HepG2 (cell line): Measurements from ENCODE around the gene NHLRC3. TPM values are rescaled to one million over a fixed set of nuclear protein-coding genes. Genes with fewer than 3 reads are reported as not detected.

Experiments
- ATAC-seq: fragments of 200-7000 bp; cut with Tn5 transposase; 3 replicates; pipeline ENCODE4 v1.9.1; 2020; ENCODE audit warnings: mild to moderate bottlenecking, moderate library complexity
- BruUV-seq: library from RNA; stranded (reverse); fragments of 400-500 nt; replicated peaks from 2 replicates; lab custom pipeline; 2021; lab: Mats Ljungman, UMichigan
- CTCF ChIA-PET: fragments of 300-600 bp; formaldehyde crosslinking; extraction: SDS; loops from one replicate; lab custom pipeline; 2021; ENCODE audit warnings: low total read pairs, inconsistent platforms, low intra/inter-chr PET ratio; lab: Yijun Ruan, JAX
- POLR2A ChIA-PET: fragments of 350-600 bp; sonication (Branson Sonifier 250); formaldehyde crosslinking; loops from one replicate; lab custom pipeline; 2020; ENCODE audit warnings: antibody characterized with exemption, inconsistent platforms; lab: Yijun Ruan, JAX
- DNase-seq: peaks from one replicate; pipeline ENCODE4 v3.0.0-alpha.2; 2015; ENCODE audit warnings: low spot score
- FAIRE-seq: peaks from 3 replicates; lab custom pipeline; 2011; peaks lifted over from hg19 to GRCh38; lab: Jason Lieb, UNC
- H2AFZ ChIP-seq: one replicate; pipeline ENCODE4 v1.6.1; 2011; ENCODE audit warnings: low read length, inconsistent platforms
- H3K27ac ChIP-seq: fragments of 300-600 bp; 3 replicates; pipeline ENCODE4 v1.8.0; 2011; ENCODE audit warnings: mixed run types, mild to moderate bottlenecking, mixed read lengths, low read length, inconsistent platforms; ENCODE audit not compliant: insufficient read depth; ENCODE audit errors: extremely low read length
- H3K27me3 ChIP-seq, 2 experiments: fragments of 200-600 bp in 1 of 2; 2 replicates in 1 of 2; 3 replicates in 1 of 2; pipeline versions ENCODE4 v1.6.0 to v1.8.0; 2011; ENCODE audit warnings: low read length in 2 of 2, mild to moderate bottlenecking in 2 of 2, moderate library complexity in 2 of 2, inconsistent platforms in 1 of 2; ENCODE audit not compliant: insufficient read depth in 2 of 2, control insufficient read depth in 1 of 2
- H3K36me3 ChIP-seq, 2 experiments: fragments of 200-600 bp in 1 of 2; replicated peaks in 1 of 2; 2 replicates in 1 of 2; 3 replicates in 1 of 2; pipeline versions ENCODE4 v1.5.1 to v1.8.0; 2011; ENCODE audit warnings: low read length in 2 of 2, inconsistent platforms in 1 of 2; ENCODE audit not compliant: insufficient read depth in 2 of 2, control insufficient read depth in 1 of 2
- H3K4me1 ChIP-seq: 2 replicates; pipeline ENCODE4 v1.5.1; 2012; ENCODE audit warnings: low read length, inconsistent platforms; ENCODE audit not compliant: insufficient read depth
- H3K4me2 ChIP-seq: 2 replicates; pipeline ENCODE4 v1.6.0; 2011; ENCODE audit warnings: low read depth, low read length, inconsistent platforms
- H3K4me3 ChIP-seq, 3 experiments: fragments of 200-600 bp in 1 of 3; sonication (generic), shearing (Covaris generic) in 1 of 3; replicated peaks in 1 of 3; 2 replicates each; pipeline ENCODE4 v1.5.1; 2011 to 2016; ENCODE audit warnings: low read length in 3 of 3, inconsistent platforms in 2 of 3, low read depth in 2 of 3, mild to moderate bottlenecking in 2 of 3, control low read depth in 1 of 3, mixed read lengths in 1 of 3; ENCODE audit not compliant: insufficient read depth in 1 of 3
- H3K79me2 ChIP-seq: one replicate; pipeline ENCODE4 v1.6.1; 2011; ENCODE audit warnings: low read length, inconsistent platforms; ENCODE audit not compliant: insufficient read depth
- H3K9ac ChIP-seq: 2 replicates; pipeline ENCODE4 v1.6.0; 2011; ENCODE audit warnings: mild to moderate bottlenecking, low read depth, low read length, inconsistent platforms; ENCODE audit not compliant: insufficient read depth
- H3K9me3 ChIP-seq: 2 replicates; pipeline ENCODE4 v1.5.1; 2012; ENCODE audit warnings: mild to moderate bottlenecking, low read length
- H4K20me1 ChIP-seq: 2 replicates; pipeline ENCODE4 v1.6.0; 2011; ENCODE audit warnings: inconsistent platforms, mild to moderate bottlenecking, low read length, moderate library complexity; ENCODE audit not compliant: insufficient read depth
- BORCS8-MEF2B ChIP-seq: sonication (generic); formaldehyde crosslinking; IDR thresholded peaks from 2 replicates; pipeline ENCODE4 v1.8.0; 2022; ENCODE audit warnings: mild to moderate bottlenecking, missing genetic modification reagents
- CENPX ChIP-seq: sonication (generic); formaldehyde crosslinking; IDR thresholded peaks from 2 replicates; pipeline ENCODE4 v1.9.0; 2021; ENCODE audit warnings: mild to moderate bottlenecking, missing genetic modification reagents, moderate library complexity
- EP300 ChIP-seq, 3 experiments: sonication (generic) in 1 of 3; formaldehyde crosslinking in 1 of 3; IDR thresholded peaks; 2 replicates each; pipeline versions ENCODE4 v1.5.1 to v1.6.1; 2011 to 2020; ENCODE audit warnings: low read depth in 2 of 3, low read length in 2 of 3, borderline replicate concordance in 1 of 3, improper control_type of control experiment in 1 of 3, mild to moderate bottlenecking in 1 of 3, missing genetic modification reagents in 1 of 3, moderate library complexity in 1 of 3
- HHEX ChIP-seq: IDR thresholded peaks from 2 replicates; pipeline ENCODE4 v1.6.1; 2016; ENCODE audit warnings: control low read depth
- MYC ChIP-seq: sonication (generic); formaldehyde crosslinking; IDR thresholded peaks from 2 replicates; pipeline ENCODE4 v1.9.0; 2021; ENCODE audit warnings: missing genetic modification reagents, borderline replicate concordance
- POLR2AphosphoS5 ChIP-seq: IDR thresholded peaks from 2 replicates; pipeline ENCODE4 v1.6.1; 2012; ENCODE audit warnings: low read depth, low read length
- RXRA ChIP-seq: sonication (generic); formaldehyde crosslinking; IDR thresholded peaks from 2 replicates; pipeline ENCODE4 v1.5.1; 2020; ENCODE audit warnings: missing genetic modification reagents
- TBL1XR1 ChIP-seq: fragments of 150-350 bp; IDR thresholded peaks from 2 replicates; pipeline ENCODE4 v1.6.1; 2014; ENCODE audit warnings: borderline replicate concordance, low read length; ENCODE audit not compliant: partially characterized antibody
- ZFP82 ChIP-seq: sonication (generic); formaldehyde crosslinking; IDR thresholded peaks from 2 replicates; pipeline ENCODE4 v1.5.1; 2020; ENCODE audit warnings: mild to moderate bottlenecking, missing genetic modification reagents, borderline replicate concordance
- ZFP90 ChIP-seq: sonication (generic); formaldehyde crosslinking; IDR thresholded peaks from 2 replicates; pipeline ENCODE4 v1.8.0; 2022; ENCODE audit warnings: missing genetic modification reagents, mild to moderate bottlenecking, inconsistent platforms, borderline replicate concordance
- ZFY ChIP-seq: sonication (generic); formaldehyde crosslinking; IDR thresholded peaks from 2 replicates; pipeline ENCODE4 v1.4.0; 2020; ENCODE audit warnings: missing genetic modification reagents
- WGBS: methylation state at CpG from one replicate; pipeline ENCODE4 v1.1.6; 2017; ENCODE audit warnings: low lambda C conversion rate; 5-methylcytosine and 5-hydroxymethylcytosine counted together
- in situ Hi-C: cut with HindIII; loops from 2 replicates; pipeline ENCODE4 v1.10.0; 2017; ENCODE audit warnings: low pct_unique_long_range_greater_than_20kb; ENCODE audit not compliant: extremely low pct_ligation_motif_present
- intact Hi-C: fragments of 100-400 bp; cut with micrococcal nuclease; formaldehyde crosslinking; loops from one replicate; pipeline ENCODE4 v1.10.0; 2022; ENCODE audit not compliant: unreplicated experiment
- polyA plus RNA-seq, 8 experiments: library from polyadenylated mRNA; depleted of rRNA in 3 of 8; stranded (reverse) in 7 of 8; unstranded in 1 of 8; fragments of >200 nt; fragmentation: Illumina TruSeq in 4 of 8; extraction: Trizol in 4 of 8; gene quantifications; 2 replicates each; pipeline versions ENCODE4 v1.2.1 to v1.2.3, GENCODE V29; 2011 to 2016; ENCODE audit warnings: low read depth in 4 of 8, missing spikeins in 1 of 8, mixed read lengths in 1 of 8; ENCODE audit not compliant: insufficient read depth in 1 of 8
- total RNA-seq, 5 experiments: library from RNA; depleted of rRNA; stranded (reverse); fragments of >200 nt; fragmentation: Illumina TruSeq; extraction: Trizol; gene quantifications; 2 replicates each; pipeline ENCODE4 v1.2.3, GENCODE V29; 2016; ENCODE audit warnings: low read depth in 1 of 5

Gene NHLRC3
- total and polyA plus RNA-seq, 2 of the 13 experiments (the other 11 are each of a cell fraction or from before 2014, with no cell fraction given), result 19.9 to 29.8 TPM

DNA sequence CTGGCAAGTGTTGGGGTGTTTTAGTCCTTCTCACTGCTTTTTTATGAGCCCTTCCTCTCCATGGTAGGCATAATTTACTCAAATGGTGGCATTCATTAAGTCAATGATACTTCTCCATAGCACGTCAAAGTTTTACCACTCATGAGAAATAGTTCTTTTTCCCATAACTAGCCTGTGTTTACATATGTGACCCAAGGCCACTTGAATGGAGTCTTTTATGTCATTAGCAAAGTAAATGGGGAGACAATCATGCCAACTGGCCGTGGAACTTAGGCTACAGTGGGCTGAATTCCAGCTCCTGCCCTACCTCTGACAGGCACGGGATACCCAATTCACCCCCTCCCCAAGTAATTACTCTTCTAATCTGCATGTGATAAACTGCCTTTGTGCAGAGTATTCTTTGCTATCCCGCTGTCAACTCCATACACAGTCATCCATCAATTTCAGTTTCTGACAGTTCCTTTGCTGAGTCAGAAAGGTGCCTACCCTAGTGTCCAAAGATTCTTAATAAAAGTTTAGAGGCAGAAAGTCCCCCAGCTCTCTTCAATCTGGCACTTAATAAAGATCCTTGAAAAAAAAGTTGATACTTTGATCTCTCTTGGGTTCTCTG, 17.3 kb upstream of the NHLRC3 start:
- DNase-seq (no peak), FAIRE-seq (no peak)
- Histone ChIP-seq H3K27ac (no peak overlapping the region), H3K4me2 (no peak overlapping the region), H3K79me2 (no peaks in the 10 kb centered on the region), H3K4me3 (no peak overlapping the region)
- TF ChIP-seq POLR2AphosphoS5 (no peak), ZFY (CRISPR knock-in tag) (no peak), EP300 (IDR thresholded peaks at IDR 0.05; ENCODE audit: low read depth in 2 of 2, low read length in 2 of 2) (no peak), EP300 (CRISPR knock-in tag; IDR thresholded peaks at IDR 0.05; ENCODE audit: borderline replicate concordance) (no peak), ZFP82 (CRISPR knock-in tag) (no peak), ZFP90 (CRISPR knock-in tag) (no peak), TBL1XR1 (no peak), HHEX (CRISPR knock-in tag) (no peak), RXRA (CRISPR knock-in tag) (no peak), MYC (CRISPR knock-in tag) (no peak), BORCS8-MEF2B (CRISPR knock-in tag) (no peak), CENPX (no peak)
- TF ChIP-seq, all 625 proteins: peak for 0
- no peak for ATAC-seq
- H3K4me1 ChIP-seq, result no peaks in the 10 kb centered on the region
- no peak overlapping the region for H2AFZ ChIP-seq
- H3K36me3 ChIP-seq, result peaks cover 7 to 57% of the 10 kb centered on the region in 2 experiments
- WGBS, result 97% methylated on average over 4 of the region's 4 CpGs
- H4K20me1 ChIP-seq, result no peaks in the 10 kb centered on the region
- BruUV-seq, result no TSS peak
- no peaks in the 10 kb centered on the region for H3K9me3 ChIP-seq
- in situ Hi-C loops (no loop called here), intact Hi-C loops (no loop called here)
- ChIA-PET POLR2A (no interaction called here), CTCF (no interaction called here)
- H3K27me3 ChIP-seq, result no peaks in the 10 kb centered on the region
- no peak overlapping the region for H3K9ac ChIP-seq
